Activated T-cell treated with anti-CD3 and anti-CD28 coated beads, Interleukin-2, amount 50 U/mL, for 4 hours (primary cell): ENCODE data around the gene COG5. TPM values are rescaled to one million over a fixed set of nuclear protein-coding genes. Genes with fewer than 3 reads are reported as not detected.

ENCODE experiments used
- ATAC-seq, 2 donors: fragments of 200-7000 bp; cut with Tn5 transposase; one replicate each; pipeline ENCODE4 v1.10.0; 2021
- DNase-seq: peaks from one replicate; pipeline ENCODE4 v3.0.0-alpha.2; 2020
- H3K27me3 Mint-ChIP-seq: one replicate; pipeline ENCODE4 v1.8.0; 2021; ENCODE audit warnings: low read depth, mixed read lengths
- H3K36me3 Mint-ChIP-seq: one replicate; pipeline ENCODE4 v1.8.0; 2022; ENCODE audit warnings: mixed read lengths; ENCODE audit not compliant: insufficient read depth
- H3K4me1 Mint-ChIP-seq: one replicate; pipeline ENCODE4 v1.8.0; 2021; ENCODE audit warnings: low read depth, mixed read lengths
- H3K4me3 Mint-ChIP-seq: one replicate; pipeline ENCODE4 v1.8.0; 2021; ENCODE audit warnings: mild to moderate bottlenecking, moderate library complexity, mixed read lengths
- H3K9me3 Mint-ChIP-seq: one replicate; pipeline ENCODE4 v1.8.0; 2021; ENCODE audit warnings: mixed read lengths
- total RNA-seq, 3 donors: library from RNA; stranded (reverse); gene quantifications; one replicate each; pipeline ENCODE4 v1.2.1, GENCODE V29; 2021

Gene COG5
- total RNA-seq, 3 donors from 2014 or later: 30.3 to 40.9 (median 40.0) TPM

GRCh38 chr7:107210400-107210799 is 353.3 kb downstream of the COG5 start:
- Mint-ChIP-seq H3K9me3 (peaks cover 4% of the 10 kb centered on the region), H3K27me3 (no peaks in the 10 kb centered on the region), H3K4me1 (no peaks in the 10 kb centered on the region), H3K36me3 (peaks cover 40% of the 10 kb centered on the region), H3K4me3 (no peak overlapping the region)
- DNase-seq: no peak
- ATAC-seq: no peak

GRCh38 chr7:107209565-107209964 is 354.2 kb downstream of the COG5 start:
- DNase-seq (no peak), ATAC-seq (no peak)
- H3K4me3 Mint-ChIP-seq: no peak overlapping the region
- H3K27me3 Mint-ChIP-seq: no peaks in the 10 kb centered on the region
- H3K4me1 Mint-ChIP-seq: no peaks in the 10 kb centered on the region
- H3K36me3 Mint-ChIP-seq: peaks cover 44% of the 10 kb centered on the region
- no peaks in the 10 kb centered on the region for H3K9me3 Mint-ChIP-seq

DNA sequence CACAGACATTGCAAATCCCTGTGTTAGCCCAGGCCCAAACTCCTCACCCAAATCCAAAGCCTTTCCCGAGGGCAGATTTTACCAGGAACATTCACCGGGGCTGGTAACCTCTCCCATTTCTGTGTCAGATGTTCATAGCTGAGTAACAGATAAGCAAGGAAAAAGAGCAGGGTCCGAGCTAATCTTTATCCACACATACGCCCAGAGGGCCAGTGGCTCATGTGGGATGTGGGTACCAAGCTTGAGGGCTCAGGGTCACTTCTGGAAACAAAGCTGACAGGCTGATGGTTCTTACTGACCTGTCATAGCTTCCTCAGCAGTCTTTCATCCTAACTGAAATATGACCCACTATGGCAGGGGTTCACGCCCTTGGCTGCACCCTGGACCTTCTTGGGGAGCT is 355.2 kb downstream of the COG5 start:
- Mint-ChIP-seq H3K27me3 (no peaks in the 10 kb centered on the region), H3K36me3 (peaks cover 49% of the 10 kb centered on the region), H3K4me3 (no peak overlapping the region), H3K4me1 (no peaks in the 10 kb centered on the region), H3K9me3 (no peaks in the 10 kb centered on the region)
- ATAC-seq (no peak), DNase-seq (no peak)

DNA sequence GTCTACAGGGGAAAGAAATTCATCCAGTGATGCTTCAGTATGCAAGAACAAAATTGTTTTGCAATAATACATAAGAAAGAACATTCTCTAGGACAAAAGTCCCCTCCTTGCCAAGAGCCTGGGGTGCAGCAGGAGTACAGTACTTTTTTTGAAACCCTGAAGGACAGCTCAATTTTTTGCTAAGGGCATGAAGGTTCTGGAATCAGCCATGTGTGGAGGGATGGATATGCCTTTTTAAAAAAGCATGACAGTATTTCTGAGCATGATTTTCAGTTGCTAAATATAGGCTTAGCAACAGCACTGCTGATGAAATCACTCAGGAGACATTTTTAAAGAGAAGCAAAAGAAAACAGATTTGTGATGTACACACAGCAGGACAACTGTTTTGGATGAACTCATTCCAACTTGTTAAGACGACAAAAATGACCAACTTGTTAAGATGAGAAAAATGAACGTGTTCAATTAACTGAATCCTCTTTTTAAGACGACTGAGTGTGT is 355.6 kb downstream of the COG5 start:
- Mint-ChIP-seq H3K4me3 (no peak overlapping the region), H3K9me3 (no peaks in the 10 kb centered on the region), H3K27me3 (no peaks in the 10 kb centered on the region), H3K36me3 (peaks cover 46% of the 10 kb centered on the region), H3K4me1 (no peaks in the 10 kb centered on the region)
- no peak for ATAC-seq
- DNase-seq: no peak

DNA sequence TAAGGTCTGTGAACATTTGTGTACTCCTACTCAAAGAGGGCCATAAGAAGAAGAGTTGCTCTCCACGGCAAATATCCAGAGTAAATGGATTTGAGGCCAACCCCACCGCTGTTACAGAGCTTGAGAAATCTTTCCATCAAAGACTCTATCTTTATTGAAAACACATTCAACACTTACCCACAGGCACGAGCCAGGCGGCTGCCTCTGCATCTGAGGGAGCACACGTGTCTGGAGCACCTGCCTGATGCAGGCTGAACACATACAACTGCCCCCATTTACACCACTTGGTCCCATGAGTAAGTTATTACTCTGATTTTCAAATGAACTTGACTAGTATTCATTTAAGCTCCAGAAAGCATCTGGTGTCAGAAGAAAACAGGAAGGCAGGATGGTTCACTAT is 356.3 kb downstream of the COG5 start:
- H3K36me3 Mint-ChIP-seq: peaks cover 46% of the 10 kb centered on the region
- ATAC-seq (no peak), DNase-seq (no peak)
- H3K4me1 Mint-ChIP-seq: no peaks in the 10 kb centered on the region
- no peaks in the 10 kb centered on the region for H3K27me3 Mint-ChIP-seq
- no peaks in the 10 kb centered on the region for H3K9me3 Mint-ChIP-seq
- H3K4me3 Mint-ChIP-seq: no peak overlapping the region

DNA sequence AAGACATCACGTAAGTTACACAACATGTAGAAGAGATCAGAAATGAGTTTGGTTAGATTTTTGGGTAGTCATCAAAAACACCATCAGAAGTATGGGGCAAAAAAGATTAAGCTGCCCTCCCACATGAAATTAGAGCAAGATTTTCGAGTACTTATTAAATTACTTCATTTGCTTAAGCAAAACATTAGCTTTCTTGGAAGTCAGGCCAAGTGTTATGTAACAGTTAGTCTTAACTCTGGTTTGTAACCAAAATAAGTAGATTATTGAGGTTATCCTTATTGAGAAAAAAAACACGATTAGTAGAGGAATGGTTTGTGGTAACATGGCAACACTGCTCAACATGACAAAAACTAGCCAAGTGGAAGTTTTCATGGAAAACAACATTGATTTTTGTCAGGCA is 357.0 kb downstream of the COG5 start:
- H3K9me3 Mint-ChIP-seq: no peaks in the 10 kb centered on the region
- no peak overlapping the region for H3K4me3 Mint-ChIP-seq
- H3K36me3 Mint-ChIP-seq: peaks cover 50% of the 10 kb centered on the region
- no peaks in the 10 kb centered on the region for H3K27me3 Mint-ChIP-seq
- DNase-seq: no peak
- H3K4me1 Mint-ChIP-seq: no peaks in the 10 kb centered on the region
- ATAC-seq: no peak

DNA sequence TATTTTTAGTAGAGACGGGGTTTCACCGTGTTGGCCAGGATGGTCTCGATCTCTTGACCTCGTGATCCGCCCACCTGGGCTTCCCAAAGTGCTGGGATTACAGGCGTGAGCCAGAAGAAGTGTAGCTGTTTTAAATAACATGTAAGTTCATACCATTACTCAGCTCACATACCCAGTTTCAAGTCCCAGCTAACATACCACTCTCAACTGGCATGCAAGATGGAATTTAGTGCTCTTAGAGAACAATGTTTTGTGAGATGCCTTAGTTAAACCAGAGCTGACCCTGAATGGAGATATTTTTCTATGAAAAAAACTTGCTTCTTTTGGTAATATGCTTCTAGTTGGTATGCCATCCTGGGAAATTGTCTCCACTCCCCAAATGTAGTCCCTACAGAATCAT is 357.6 kb downstream of the COG5 start:
- ATAC-seq (no peak), DNase-seq (no peak)
- Mint-ChIP-seq H3K27me3 (no peaks in the 10 kb centered on the region), H3K4me3 (no peak overlapping the region), H3K4me1 (no peaks in the 10 kb centered on the region), H3K9me3 (no peaks in the 10 kb centered on the region), H3K36me3 (peaks cover 51% of the 10 kb centered on the region)

DNA sequence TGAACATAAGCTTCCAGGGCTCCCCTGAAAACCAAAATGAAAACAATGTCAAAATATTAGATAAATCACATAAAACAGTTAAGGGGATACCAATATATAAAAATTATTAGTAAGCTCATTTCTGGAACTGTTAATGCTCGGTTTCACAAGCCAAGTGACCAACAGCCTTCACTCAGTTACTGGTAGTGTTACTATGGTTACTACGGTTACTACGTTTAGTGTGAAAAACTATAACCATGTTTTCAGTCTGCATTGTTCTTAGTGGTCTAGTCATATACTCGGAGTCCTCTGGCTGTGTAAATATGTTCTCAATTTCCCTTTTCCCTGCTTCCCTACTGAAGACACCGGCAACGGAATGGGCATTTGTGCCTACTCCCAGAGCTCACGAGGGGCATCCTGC is 360.1 kb downstream of the COG5 start:
- peaks cover 42% of the 10 kb centered on the region for H3K36me3 Mint-ChIP-seq

GRCh38 chr7:107201795-107202450 is 361.8 kb downstream of the COG5 start:
- Mint-ChIP-seq H3K9me3 (no peaks in the 10 kb centered on the region), H3K4me3 (no peak overlapping the region), H3K4me1 (no peaks in the 10 kb centered on the region), H3K27me3 (no peaks in the 10 kb centered on the region), H3K36me3 (peaks cover 44% of the 10 kb centered on the region)
- ATAC-seq (peak; percentile 65 to 72), DNase-seq (no peak)

More for the DNA sequence above, 360.1 kb downstream of the COG5 start:
- Mint-ChIP-seq H3K4me1 (no peaks in the 10 kb centered on the region), H3K27me3 (no peaks in the 10 kb centered on the region), H3K9me3 (no peaks in the 10 kb centered on the region), H3K4me3 (no peak overlapping the region)
- DNase-seq (no peak), ATAC-seq (no peak)

GRCh38 chr7:107196834-107197610 is 366.7 kb downstream of the COG5 start:
- peaks cover 4% of the 10 kb centered on the region for H3K4me1 Mint-ChIP-seq
- no peaks in the 10 kb centered on the region for H3K9me3 Mint-ChIP-seq
- ATAC-seq: no peak
- H3K36me3 Mint-ChIP-seq: peaks cover 37% of the 10 kb centered on the region
- H3K27me3 Mint-ChIP-seq: no peaks in the 10 kb centered on the region
- no peak for DNase-seq
- H3K4me3 Mint-ChIP-seq: no peak overlapping the region

DNA sequence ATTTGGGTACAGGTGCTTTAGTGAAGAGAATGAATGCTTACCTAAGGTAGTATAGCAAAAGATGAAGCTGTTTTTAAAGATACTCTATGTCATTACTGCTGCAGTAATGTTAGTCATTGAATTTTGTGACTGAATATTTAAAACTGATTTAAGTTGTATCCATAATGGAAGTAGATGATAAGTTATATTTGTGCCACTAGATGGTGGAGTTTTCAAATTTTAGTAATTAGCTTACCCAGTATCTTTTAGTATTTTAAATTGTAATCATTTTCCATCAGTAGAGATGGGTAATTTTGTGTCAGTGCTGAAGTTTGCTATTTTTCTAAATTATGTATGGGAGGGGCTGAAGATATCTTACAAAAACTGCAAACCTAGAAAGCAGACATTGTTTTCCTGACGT is 369.7 kb downstream of the COG5 start:
- no peak for DNase-seq
- Mint-ChIP-seq H3K9me3 (no peaks in the 10 kb centered on the region), H3K27me3 (no peaks in the 10 kb centered on the region), H3K36me3 (peaks cover 28% of the 10 kb centered on the region), H3K4me1 (peaks cover 4% of the 10 kb centered on the region), H3K4me3 (no peak overlapping the region)
- no peak for ATAC-seq

- ATAC-seq (no peak), DNase-seq (no peak)
- H3K4me1 Mint-ChIP-seq: peaks cover 5% of the 10 kb centered on the region
- H3K36me3 Mint-ChIP-seq: peaks cover 42% of the 10 kb centered on the region
- no peaks in the 10 kb centered on the region for H3K27me3 Mint-ChIP-seq
- no peak overlapping the region for H3K4me3 Mint-ChIP-seq
- H3K9me3 Mint-ChIP-seq: no peaks in the 10 kb centered on the region
Observed at GRCh38 chr7:107190090-107190489, 373.6 kb downstream of the COG5 start.

DNA sequence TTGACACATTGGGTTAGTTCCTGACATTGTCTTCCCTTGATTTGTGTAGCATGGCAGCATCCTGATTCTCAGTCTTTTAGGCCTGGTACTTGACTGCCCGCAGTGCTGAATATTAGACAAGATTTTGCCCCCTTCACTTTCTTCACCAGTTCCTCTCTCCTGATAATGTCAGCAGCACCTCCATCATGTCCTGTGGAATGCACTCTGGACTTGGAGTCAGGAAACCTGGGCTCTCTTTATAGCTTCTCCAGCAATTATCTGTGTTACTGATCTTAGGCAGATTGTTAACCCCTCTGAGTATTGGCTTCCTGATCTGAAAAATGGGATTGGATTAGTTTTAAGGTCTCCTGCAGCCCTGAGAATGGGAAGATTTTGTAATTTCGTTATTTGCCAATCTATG is 375.9 kb downstream of the COG5 start:
- Mint-ChIP-seq H3K27me3 (no peaks in the 10 kb centered on the region), H3K4me3 (no peak overlapping the region), H3K36me3 (peaks cover 45% of the 10 kb centered on the region), H3K9me3 (no peaks in the 10 kb centered on the region), H3K4me1 (peaks cover 16% of the 10 kb centered on the region)
- ATAC-seq (no peak), DNase-seq (no peak)

DNA sequence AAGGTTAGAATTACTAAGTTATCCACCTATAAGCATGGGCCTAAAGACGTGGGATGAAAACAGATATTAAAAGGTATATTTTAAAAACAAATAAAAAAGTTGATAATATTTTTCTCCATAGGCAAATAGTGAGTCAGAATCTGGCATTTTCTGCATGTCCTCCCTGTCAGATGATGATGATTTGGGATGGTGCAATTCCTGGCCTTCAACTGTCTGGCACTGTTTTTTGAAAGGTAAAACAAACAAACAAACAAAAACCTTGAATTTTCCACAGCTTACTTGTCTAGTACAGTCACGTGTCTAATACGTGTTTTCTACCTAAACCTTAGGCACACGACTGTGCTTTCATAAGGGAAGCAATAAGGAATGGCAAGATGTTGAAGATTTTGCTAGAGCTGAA is 377.5 kb downstream of the COG5 start:
- no peaks in the 10 kb centered on the region for H3K9me3 Mint-ChIP-seq
- no peak for DNase-seq
- no peak overlapping the region for H3K4me3 Mint-ChIP-seq
- H3K36me3 Mint-ChIP-seq: peaks cover 43% of the 10 kb centered on the region
- no peaks in the 10 kb centered on the region for H3K27me3 Mint-ChIP-seq
- peaks cover 19% of the 10 kb centered on the region for H3K4me1 Mint-ChIP-seq
- ATAC-seq: no peak

- H3K4me1 Mint-ChIP-seq: peaks cover 23% of the 10 kb centered on the region
- H3K27me3 Mint-ChIP-seq: no peaks in the 10 kb centered on the region
- DNase-seq (no peak), ATAC-seq (no peak)
- no peak overlapping the region for H3K4me3 Mint-ChIP-seq
- H3K9me3 Mint-ChIP-seq: no peaks in the 10 kb centered on the region
- peaks cover 47% of the 10 kb centered on the region for H3K36me3 Mint-ChIP-seq
Observed at GRCh38 chr7:107185716-107186115, 378.0 kb downstream of the COG5 start.
